ENCODE results near the gene ROBO1. TPM values are rescaled to one million over a fixed set of nuclear protein-coding genes. Genes with fewer than 3 reads are reported as not detected.

Gene ROBO1
- total and polyA plus RNA-seq, 2 of the 8 experiments (the other 6 are each of a cell fraction or from before 2014, with no cell fraction given): 51.4 to 91.0 TPM

DNA sequence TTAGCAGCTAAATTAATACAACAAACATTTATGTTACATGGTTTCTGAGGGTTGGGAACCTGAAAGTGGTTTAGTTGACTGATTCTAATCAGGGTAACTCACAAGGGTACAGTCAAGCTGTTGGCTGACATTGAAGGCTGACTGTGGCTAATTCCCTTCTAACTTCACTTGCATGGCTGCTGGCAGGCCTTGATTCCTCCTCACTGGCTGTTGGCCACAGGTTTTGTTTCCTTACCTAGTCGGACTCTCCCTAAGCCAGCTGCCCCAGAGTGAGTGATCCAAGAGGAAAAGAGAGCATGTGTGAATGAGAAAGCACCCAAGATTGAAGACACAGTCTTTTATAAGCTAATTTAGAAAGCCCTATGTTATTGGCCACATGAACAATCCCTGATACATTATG, 700.1 kb downstream of the ROBO1 start:
- Histone ChIP-seq H3K9ac (replicated peaks in 1 of 4; ENCODE audit: extremely low read depth in 1 of 4, low read depth in 3 of 4, low read length in 3 of 4) (no peak overlapping the region), H2BK120ac (replicated peaks; ENCODE audit: low read depth, low read length) (peak overlapping the region; percentile 95), H3K56ac (replicated peaks; ENCODE audit: insufficient read length, low read depth, low read length) (no peak overlapping the region), H3K36me3 (ENCODE audit: control insufficient read depth in 2 of 4, insufficient read depth in 4 of 4, low read length in 3 of 4) (no peaks in the 10 kb centered on the region), H3K9me3 (ENCODE audit: insufficient read depth in 2 of 2, low read depth in 1 of 2, low read length in 1 of 2) (no peaks in the 10 kb centered on the region; a peak in 1 of 4 replicates), H4K20me1 (replicated peaks in 1 of 2; ENCODE audit: control insufficient read depth in 1 of 2, insufficient read depth in 2 of 2, low read length in 2 of 2) (no peaks in the 10 kb centered on the region), H3K4ac (replicated peaks; ENCODE audit: insufficient read length, low read depth, low read length) (no peak overlapping the region), H4K91ac (replicated peaks; ENCODE audit: insufficient read length, low read length) (peak overlapping the region; percentile 47), H3K27ac (ENCODE audit: low read depth, low read length) (no peak overlapping the region), H2AFZ (ENCODE audit: low read length) (0 out of 2 replicates have a peak overlapping the region, but pooled peaks have one; percentile 7), H3K79me1 (ENCODE audit: low read depth, low read length) (no peaks in the 10 kb centered on the region), H2AK5ac (ENCODE audit: low read depth, low read length) (no peak overlapping the region), H3K79me2 (ENCODE audit: control insufficient read depth in 1 of 2, insufficient read depth in 2 of 2, low read length in 2 of 2) (no peaks in the 10 kb centered on the region), H2BK15ac (ENCODE audit: low read length) (no peak overlapping the region), H2BK12ac (ENCODE audit: low read depth, low read length) (0 out of 2 replicates have a peak overlapping the region, but pooled peaks have one; percentile 62), H3K18ac (ENCODE audit: extremely low read depth, low read length) (no peak overlapping the region), H3K23ac (ENCODE audit: insufficient read length) (no peak overlapping the region), H3K4me1 (replicated peaks in 1 of 4; ENCODE audit: control insufficient read depth in 3 of 4, insufficient read depth in 4 of 4, low read length in 3 of 4) (peaks cover 0 to 10% (median 5%) of the 10 kb centered on the region in 4 experiments; a peak in 5 of 7 replicates), H3K27me3 (replicated peaks in 1 of 4; ENCODE audit: control insufficient read depth in 3 of 4, extremely low read depth in 1 of 4, insufficient read depth in 3 of 4, low read length in 3 of 4) (no peaks in the 10 kb centered on the region), H3K4me2 (ENCODE audit: insufficient read depth in 1 of 2, low read depth in 2 of 2, low read length in 2 of 2) (no peak overlapping the region), H3K4me3 (ENCODE audit: extremely low read depth in 1 of 4, insufficient read depth in 2 of 4, low read depth in 3 of 4, low read length in 4 of 4) (no peak overlapping the region), H4K8ac (ENCODE audit: extremely low read depth, insufficient read depth, low read length) (no peak overlapping the region; the same call in 1 of the 2 replicates), H4K5ac (ENCODE audit: insufficient read length, low read depth, low read length) (peak overlapping the region; percentile 46), H3K23me2 (ENCODE audit: low read depth, low read length) (no peaks in the 10 kb centered on the region; the same call in 1 of the 2 replicates), H2BK20ac (ENCODE audit: low read length) (0 out of 2 replicates have a peak overlapping the region, but pooled peaks have one; percentile 62), H2BK5ac (ENCODE audit: low read depth, low read length) (0 out of 2 replicates have a peak overlapping the region, but pooled peaks have one; percentile 7), H3K14ac (ENCODE audit: insufficient read length) (no peak overlapping the region)
- 82% methylated on average over 1 of the region's 1 CpG; no CpG with 5 or more reads in 1 of the 2 experiments for WGBS, 2 experiments (ENCODE audit: extremely low coverage in 1 of 2, insufficient coverage in 1 of 2, insufficient read length in 1 of 2, insufficient replicate concordance in 2 of 2, low coverage in 1 of 2, low lambda C conversion rate in 2 of 2, missing lambda C conversion rate in 1 of 2)
- DNase-seq (ENCODE audit: low read depth in 1 of 2, low spot score in 2 of 2) (no peak), FAIRE-seq (no peak)
- ChIA-PET POLR2A (ENCODE audit: partially characterized antibody) (no interaction called here), CTCF (ENCODE audit: partially characterized antibody) (interaction anchor here (1.4 kb wide), 1 partner anchor 19 kb away, joined by 4 read pairs; no protein-coding TSS in a partner anchor)
- TF ChIP-seq TAF1 (IDR thresholded peaks at IDR 0.05; ENCODE audit: low read depth, low read length) (no peak), POU5F1 (IDR thresholded peaks at IDR 0.05; ENCODE audit: low read depth, low read length) (no peak), HDAC2 (IDR thresholded peaks at IDR 0.05; ENCODE audit: borderline replicate concordance in 1 of 2, low read depth in 2 of 2, low read length in 2 of 2) (no peak), POLR2A (IDR thresholded peaks at IDR 0.05; ENCODE audit: control extremely low read depth in 1 of 2, low read depth in 2 of 2, low read length in 2 of 2) (no peak), BRCA1 (IDR thresholded peaks at IDR 0.05; ENCODE audit: low read depth, low read length) (no peak), POLR2AphosphoS5 (IDR thresholded peaks at IDR 0.05; ENCODE audit: low read depth, low read length) (no peak), SIX5 (IDR thresholded peaks at IDR 0.05; ENCODE audit: low read depth, low read length) (no peak)
- TF ChIP-seq, protein P1, sequence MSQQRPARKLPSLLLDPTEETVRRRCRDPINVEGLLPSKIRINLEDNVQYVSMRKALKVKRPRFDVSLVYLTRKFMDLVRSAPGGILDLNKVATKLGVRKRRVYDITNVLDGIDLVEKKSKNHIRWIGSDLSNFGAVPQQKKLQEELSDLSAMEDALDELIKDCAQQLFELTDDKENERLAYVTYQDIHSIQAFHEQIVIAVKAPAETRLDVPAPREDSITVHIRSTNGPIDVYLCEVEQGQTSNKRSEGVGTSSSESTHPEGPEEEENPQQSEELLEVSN (IDR thresholded peaks at IDR 0.05): no peak
- TF ChIP-seq, protein P2, sequence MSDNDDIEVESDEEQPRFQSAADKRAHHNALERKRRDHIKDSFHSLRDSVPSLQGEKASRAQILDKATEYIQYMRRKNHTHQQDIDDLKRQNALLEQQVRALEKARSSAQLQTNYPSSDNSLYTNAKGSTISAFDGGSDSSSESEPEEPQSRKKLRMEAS (IDR thresholded peaks at IDR 0.05): no peak
- TF ChIP-seq, protein P3, sequence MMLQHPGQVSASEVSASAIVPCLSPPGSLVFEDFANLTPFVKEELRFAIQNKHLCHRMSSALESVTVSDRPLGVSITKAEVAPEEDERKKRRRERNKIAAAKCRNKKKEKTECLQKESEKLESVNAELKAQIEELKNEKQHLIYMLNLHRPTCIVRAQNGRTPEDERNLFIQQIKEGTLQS (IDR thresholded peaks at IDR 0.05; ENCODE audit: insufficient read depth, low read depth, low read length): no peak
- TF ChIP-seq, protein P4, sequence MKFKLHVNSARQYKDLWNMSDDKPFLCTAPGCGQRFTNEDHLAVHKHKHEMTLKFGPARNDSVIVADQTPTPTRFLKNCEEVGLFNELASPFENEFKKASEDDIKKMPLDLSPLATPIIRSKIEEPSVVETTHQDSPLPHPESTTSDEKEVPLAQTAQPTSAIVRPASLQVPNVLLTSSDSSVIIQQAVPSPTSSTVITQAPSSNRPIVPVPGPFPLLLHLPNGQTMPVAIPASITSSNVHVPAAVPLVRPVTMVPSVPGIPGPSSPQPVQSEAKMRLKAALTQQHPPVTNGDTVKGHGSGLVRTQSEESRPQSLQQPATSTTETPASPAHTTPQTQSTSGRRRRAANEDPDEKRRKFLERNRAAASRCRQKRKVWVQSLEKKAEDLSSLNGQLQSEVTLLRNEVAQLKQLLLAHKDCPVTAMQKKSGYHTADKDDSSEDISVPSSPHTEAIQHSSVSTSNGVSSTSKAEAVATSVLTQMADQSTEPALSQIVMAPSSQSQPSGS (IDR thresholded peaks at IDR 0.05; ENCODE audit: low read length): no peak
